GM19099 (cell line): ENCODE measurements around the gene ARID3C.

Experiments used
- POLR2A ChIP-seq: IDR thresholded peaks from 3 replicates; pipeline ENCODE4 v1.6.1; 2011; ENCODE audit warnings: low read depth; ENCODE audit not compliant: insufficient read length; ENCODE audit errors: extremely low read depth

ARID3C gene, protein sequence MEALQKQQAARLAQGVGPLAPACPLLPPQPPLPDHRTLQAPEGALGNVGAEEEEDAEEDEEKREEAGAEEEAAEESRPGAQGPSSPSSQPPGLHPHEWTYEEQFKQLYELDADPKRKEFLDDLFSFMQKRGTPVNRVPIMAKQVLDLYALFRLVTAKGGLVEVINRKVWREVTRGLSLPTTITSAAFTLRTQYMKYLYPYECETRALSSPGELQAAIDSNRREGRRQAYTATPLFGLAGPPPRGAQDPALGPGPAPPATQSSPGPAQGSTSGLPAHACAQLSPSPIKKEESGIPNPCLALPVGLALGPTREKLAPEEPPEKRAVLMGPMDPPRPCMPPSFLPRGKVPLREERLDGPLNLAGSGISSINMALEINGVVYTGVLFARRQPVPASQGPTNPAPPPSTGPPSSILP

DNA sequence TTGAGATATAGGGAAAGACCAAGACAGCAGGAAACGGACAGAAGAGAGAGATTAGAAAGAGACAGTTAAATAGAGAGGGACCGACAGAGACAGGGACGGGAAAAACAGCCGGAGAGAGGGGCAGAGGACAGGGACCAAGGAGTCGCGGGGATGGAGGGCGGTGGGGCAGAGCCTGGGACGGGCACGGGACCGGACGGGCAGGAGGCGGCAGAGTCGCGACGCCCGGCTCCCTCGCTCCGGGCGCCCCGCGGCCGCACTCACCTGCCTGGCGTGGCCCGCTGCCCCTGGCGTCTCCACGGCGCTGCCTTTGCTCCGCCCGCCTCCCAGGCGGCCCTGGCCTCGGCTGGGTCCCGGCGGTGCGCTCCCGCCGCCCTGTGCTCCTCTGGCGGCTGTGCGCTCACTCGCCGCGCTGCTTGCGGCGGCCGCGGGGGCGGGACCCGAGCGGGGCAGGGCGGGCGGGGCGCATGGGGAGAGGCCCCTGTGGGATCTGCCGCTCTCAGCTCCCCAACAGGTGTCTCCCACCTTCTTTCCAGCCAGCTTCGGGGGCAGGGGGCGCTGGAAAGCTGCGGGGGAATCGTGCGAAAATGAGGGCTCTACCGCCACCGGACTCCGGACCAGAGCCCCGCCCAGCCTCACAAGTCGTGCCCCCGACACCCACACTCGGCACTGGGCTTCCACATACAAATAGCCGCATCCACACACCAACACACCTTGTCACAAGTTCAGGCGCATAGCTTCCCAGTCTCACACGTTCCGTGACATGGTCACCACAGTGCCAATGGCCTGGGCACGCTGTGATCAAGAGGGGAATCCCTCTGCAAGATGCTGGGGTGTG lies at the start of gene ARID3C:
ARID3C (minus strand) TSS at position 411 of the 835 bp plus-strand sequence. CDS start 1,052 bp downstream, outside the sequence.
- no peak for TF ChIP-seq POLR2A

DNA sequence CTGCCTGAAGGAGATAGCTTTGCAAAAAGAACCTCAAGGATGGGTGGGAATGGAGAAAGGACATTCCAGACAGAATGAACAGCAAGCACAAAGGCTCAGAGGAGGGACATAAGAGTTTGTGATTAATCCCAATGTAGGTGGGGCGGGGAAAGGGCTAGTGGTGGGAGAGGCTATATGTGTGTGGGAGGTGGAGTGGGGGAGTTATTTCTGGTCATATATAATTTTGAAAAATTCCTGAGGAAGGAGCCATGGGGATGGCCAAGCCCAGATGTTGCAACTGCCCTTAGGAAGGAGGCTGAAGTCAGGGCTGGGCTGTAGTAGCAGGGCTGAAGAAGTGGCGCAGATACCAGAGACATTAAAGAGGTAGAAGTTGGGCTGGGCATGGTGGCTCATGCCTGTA lies 47.0 kb upstream of the ARID3C start:
- TF ChIP-seq POLR2A = no peak

GRCh38 chr9:34675048-34675714 lies 46.3 kb upstream of the ARID3C start:
- TF ChIP-seq POLR2A = no peak

- TF ChIP-seq POLR2A = no peak
These were observed 45.6 kb upstream of the ARID3C start for GRCh38 chr9:34674440-34674839.

- TF ChIP-seq POLR2A = no peak
These were observed 42.4 kb upstream of the ARID3C start for GRCh38 chr9:34671307-34671706.

GRCh38 chr9:34669809-34670562 lies 41.1 kb upstream of the ARID3C start:
- TF ChIP-seq POLR2A = no peak

- TF ChIP-seq POLR2A = no peak
These were observed 36.8 kb upstream of the ARID3C start for GRCh38 chr9:34665381-34666250.

- no peak for TF ChIP-seq POLR2A
These were observed 36.2 kb upstream of the ARID3C start for GRCh38 chr9:34665067-34665380.

DNA sequence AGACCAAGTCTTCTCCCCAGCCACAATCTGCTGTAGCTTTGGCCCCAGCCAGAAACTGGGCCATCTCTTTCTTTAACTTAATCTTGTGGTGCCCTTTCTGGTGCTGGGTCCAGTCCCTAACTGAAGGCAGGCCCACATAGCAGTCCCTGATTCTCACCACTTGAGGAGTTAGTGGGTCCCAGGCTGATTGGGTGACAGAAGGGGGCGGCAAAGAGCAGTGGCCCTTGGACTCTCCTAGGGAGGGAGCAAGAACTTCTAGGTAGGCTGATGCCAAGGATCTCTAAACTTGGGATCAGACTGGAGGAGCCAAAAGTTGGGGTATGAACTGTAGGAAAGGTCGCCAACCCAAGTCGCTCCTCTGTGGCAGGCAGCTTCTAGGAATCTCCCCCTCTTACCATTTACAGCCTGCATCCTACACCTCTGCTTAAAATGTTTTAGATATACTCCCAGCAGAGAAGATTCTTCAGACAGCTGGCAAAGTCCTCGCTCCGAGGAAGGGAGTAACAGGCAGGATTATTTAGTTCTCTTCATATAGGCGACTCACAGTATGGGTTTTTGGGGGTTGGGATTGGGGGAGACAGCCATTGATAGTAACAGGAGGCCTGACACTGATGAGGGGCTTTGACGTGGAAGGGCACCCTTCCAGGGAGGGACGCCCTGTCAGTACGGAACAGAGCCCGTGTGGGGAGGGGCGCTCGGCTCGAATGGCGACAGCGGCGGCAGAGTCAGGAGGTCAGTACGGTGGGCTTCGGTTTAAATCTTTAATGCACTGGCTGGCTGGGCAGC lies 35.6 kb upstream of the ARID3C start:
- peak; percentile 16 for TF ChIP-seq POLR2A

DNA sequence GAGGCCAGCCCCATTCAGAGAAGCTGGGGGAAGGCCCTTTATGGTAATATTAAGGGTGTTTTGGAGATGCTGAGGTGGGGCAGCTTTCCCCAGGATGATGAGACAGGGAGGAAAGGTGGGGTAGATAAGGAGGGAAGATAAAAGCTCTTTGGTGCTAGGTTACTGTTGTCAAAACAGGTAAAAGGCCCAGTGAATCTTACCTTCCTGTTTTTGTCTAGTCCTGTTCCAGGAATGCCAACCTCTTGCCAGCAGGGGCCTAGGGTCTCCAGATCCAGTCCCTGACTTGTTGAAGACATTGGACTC lies 34.4 kb upstream of the ARID3C start:
- TF ChIP-seq POLR2A = no peak

GRCh38 chr9:34662526-34663302 lies 33.8 kb upstream of the ARID3C start, which contains the start of gene CCL27:
CCL27 (minus strand) TSS chr9:34662657; CDS start chr9:34662633, 24 bp downstream.
- no peak for TF ChIP-seq POLR2A

GRCh38 chr9:34659592-34660253 lies 30.9 kb upstream of the ARID3C start:
- no peak for TF ChIP-seq POLR2A
